Astrocyte (in vitro differentiated cells and primary cell): ENCODE results near the gene S100A6.

Experiments
- CTCF ChIP-seq: IDR thresholded peaks from 2 replicates; pipeline ENCODE4 v1.5.1; 2011; ENCODE audit warnings: low read depth, mild to moderate bottlenecking, inconsistent platforms, low read length, moderate library complexity; ENCODE audit not compliant: insufficient read depth
- EZH2 ChIP-seq: IDR thresholded peaks from 2 replicates; pipeline ENCODE4 v1.6.1; 2012; ENCODE audit warnings: mild to moderate bottlenecking, low read length, inconsistent platforms; ENCODE audit not compliant: insufficient read depth

- TF ChIP-seq CTCF = no peak
- TF ChIP-seq EZH2 = no peak
Observed at GRCh38 chr1:153513023-153513422, 22.8 kb downstream of the S100A6 start.
